H1 (cell line): Measurements from ENCODE around the gene SMU1. TPM values are rescaled to one million over a fixed set of nuclear protein-coding genes. Genes with fewer than 3 reads are reported as not detected.

Source experiments
- CTCF ChIA-PET: fragments of 300-600 bp; sonication (Branson Sonifier 250); formaldehyde crosslinking; loops from one replicate; lab custom pipeline; 2021; ENCODE audit not compliant: partially characterized antibody; lab: Charles Lee
- POLR2A ChIA-PET: fragments of 300-600 bp; sonication (Branson Sonifier 250); formaldehyde crosslinking; loops from one replicate; lab custom pipeline; 2021; ENCODE audit warnings: inconsistent platforms; ENCODE audit not compliant: partially characterized antibody; lab: Charles Lee
- DNase-seq, 2 experiments: peaks; one replicate each; pipeline versions ENCODE4 v3.0.0 to v3.0.0-alpha.2; 2010 to 2022; ENCODE audit warnings: low spot score in 2 of 2, low read depth in 1 of 2, mixed read lengths in 1 of 2
- FAIRE-seq: peaks from 2 replicates; lab custom pipeline; 2011; peaks lifted over from hg19 to GRCh38; lab: Jason Lieb, UNC
- H2AFZ ChIP-seq: 2 replicates; pipeline ENCODE4 v1.8.1; 2012; ENCODE audit warnings: low read length, inconsistent platforms
- H2AK5ac ChIP-seq: 2 replicates; pipeline ENCODE4 v1.6.1; 2013; ENCODE audit warnings: low read depth, low read length
- H2BK120ac ChIP-seq: replicated peaks from 2 replicates; pipeline ENCODE3; 2013; ENCODE audit warnings: low read depth, low read length, inconsistent platforms
- H2BK12ac ChIP-seq: 2 replicates; pipeline ENCODE4 v1.6.1; 2013; ENCODE audit warnings: low read depth, low read length
- H2BK15ac ChIP-seq: 2 replicates; pipeline ENCODE4 v1.6.1; 2013; ENCODE audit warnings: low read length
- H2BK20ac ChIP-seq: 2 replicates; pipeline ENCODE4 v1.6.1; 2013; ENCODE audit warnings: low read length
- H2BK5ac ChIP-seq: 2 replicates; pipeline ENCODE4 v1.6.1; 2013; ENCODE audit warnings: low read depth, low read length
- H3K14ac ChIP-seq: 2 replicates; pipeline ENCODE4 v1.6.1; 2013; ENCODE audit warnings: inconsistent platforms; ENCODE audit not compliant: insufficient read length
- H3K18ac ChIP-seq: 2 replicates; pipeline ENCODE4 v1.6.1; 2013; ENCODE audit warnings: low read length; ENCODE audit errors: extremely low read depth
- H3K23ac ChIP-seq: 2 replicates; pipeline ENCODE4 v1.6.1; 2013; ENCODE audit warnings: inconsistent platforms; ENCODE audit not compliant: insufficient read length
- H3K23me2 ChIP-seq: 2 replicates; pipeline ENCODE4 v1.6.1; 2013; ENCODE audit warnings: low read depth, low read length
- H3K27ac ChIP-seq: 2 replicates; pipeline ENCODE4 v1.6.1; 2011; ENCODE audit warnings: low read depth, low read length, inconsistent platforms
- H3K27me3 ChIP-seq, 4 experiments: replicated peaks in 1 of 4; 1 replicate in 1 of 4; 2 replicates in 3 of 4; pipeline versions ENCODE4 v1.6.1 to v1.8.1; 2011 to 2013; ENCODE audit warnings: low read length in 3 of 4, mild to moderate bottlenecking in 3 of 4, inconsistent platforms in 2 of 4, mixed read lengths in 2 of 4, moderate library complexity in 1 of 4; ENCODE audit not compliant: control insufficient read depth in 3 of 4, insufficient read depth in 3 of 4; ENCODE audit errors: extremely low read depth in 1 of 4
- H3K36me3 ChIP-seq, 4 experiments: 2 replicates each; pipeline versions ENCODE4 v1.6.1 to v1.8.1; 2011 to 2013; ENCODE audit warnings: mild to moderate bottlenecking in 4 of 4, low read length in 3 of 4, moderate library complexity in 2 of 4, control low read depth in 1 of 4, inconsistent platforms in 1 of 4; ENCODE audit not compliant: insufficient read depth in 4 of 4, control insufficient read depth in 2 of 4
- H3K4ac ChIP-seq: replicated peaks from 2 replicates; pipeline ENCODE3; 2013; ENCODE audit warnings: low read length, low read depth, mixed read lengths, inconsistent platforms; ENCODE audit not compliant: insufficient read length
- H3K4me1 ChIP-seq, 4 experiments: replicated peaks in 1 of 4; 1 replicate in 1 of 4; 2 replicates in 3 of 4; pipeline versions ENCODE4 v1.6.1 to v1.8.1; 2011 to 2013; ENCODE audit warnings: low read length in 3 of 4, inconsistent platforms in 2 of 4, mixed read lengths in 1 of 4; ENCODE audit not compliant: insufficient read depth in 4 of 4, control insufficient read depth in 3 of 4
- H3K4me2 ChIP-seq, 2 experiments: 2 replicates each; pipeline versions ENCODE4 v1.6.1 to v1.8.1; 2011 to 2013; ENCODE audit warnings: low read depth in 2 of 2, low read length in 2 of 2, control low read depth in 1 of 2, inconsistent platforms in 1 of 2, mild to moderate bottlenecking in 1 of 2; ENCODE audit not compliant: insufficient read depth in 1 of 2
- H3K4me3 ChIP-seq, 4 experiments: fragments of 200-600, 300-600 bp in 1 of 4; sonication (generic), shearing (Covaris generic), sonication (Bioruptor Twin) in 1 of 4; 2 replicates each; pipeline versions ENCODE4 v1.5.1 to v1.8.1; 2011 to 2016; ENCODE audit warnings: low read length in 4 of 4, low read depth in 3 of 4, control low read depth in 2 of 4, inconsistent platforms in 2 of 4, mild to moderate bottlenecking in 2 of 4, mixed read lengths in 1 of 4, moderate library complexity in 1 of 4; ENCODE audit not compliant: insufficient read depth in 2 of 4; ENCODE audit errors: extremely low read depth in 1 of 4
- H3K56ac ChIP-seq: replicated peaks from 2 replicates; pipeline ENCODE3; 2013; ENCODE audit warnings: low read depth, mild to moderate bottlenecking, mixed read lengths, low read length, inconsistent platforms; ENCODE audit not compliant: insufficient read length
- H3K79me1 ChIP-seq: 2 replicates; pipeline ENCODE4 v1.6.1; 2013; ENCODE audit warnings: low read depth, low read length, control low read depth
- H3K79me2 ChIP-seq, 2 experiments: 2 replicates each; pipeline versions ENCODE4 v1.6.1 to v1.8.1; 2012 to 2013; ENCODE audit warnings: low read length in 2 of 2, mild to moderate bottlenecking in 2 of 2, inconsistent platforms in 1 of 2; ENCODE audit not compliant: insufficient read depth in 2 of 2, control insufficient read depth in 1 of 2
- H3K9ac ChIP-seq, 4 experiments: replicated peaks in 1 of 4; 1 replicate in 1 of 4; 2 replicates in 3 of 4; pipeline versions ENCODE4 v1.6.1 to v1.8.1; 2011 to 2013; ENCODE audit warnings: low read depth in 3 of 4, low read length in 3 of 4, control low read depth in 2 of 4, mild to moderate bottlenecking in 2 of 4, moderate library complexity in 2 of 4, inconsistent platforms in 1 of 4; ENCODE audit errors: extremely low read depth in 1 of 4
- H3K9me3 ChIP-seq, 2 experiments: 2 replicates each; pipeline versions ENCODE4 v1.6.1 to v1.8.1; 2012 to 2013; ENCODE audit warnings: mild to moderate bottlenecking in 2 of 2, moderate library complexity in 2 of 2, control low read depth in 1 of 2, inconsistent platforms in 1 of 2, low read depth in 1 of 2, low read length in 1 of 2, mixed read lengths in 1 of 2; ENCODE audit not compliant: insufficient read depth in 2 of 2
- H4K20me1 ChIP-seq, 2 experiments: replicated peaks in 1 of 2; 2 replicates each; pipeline versions ENCODE3 to v1.8.1; 2011 to 2013; ENCODE audit warnings: inconsistent platforms in 2 of 2, low read length in 2 of 2, mild to moderate bottlenecking in 1 of 2; ENCODE audit not compliant: insufficient read depth in 2 of 2, control insufficient read depth in 1 of 2
- H4K5ac ChIP-seq: 2 replicates; pipeline ENCODE4 v1.6.1; 2013; ENCODE audit warnings: low read length, low read depth, mixed read lengths, inconsistent platforms; ENCODE audit not compliant: insufficient read length
- H4K8ac ChIP-seq: 2 replicates; pipeline ENCODE4 v1.8.0; 2013; ENCODE audit warnings: mild to moderate bottlenecking, moderate library complexity, low read length, inconsistent platforms; ENCODE audit not compliant: insufficient read depth; ENCODE audit errors: extremely low read depth
- H4K91ac ChIP-seq: replicated peaks from 2 replicates; pipeline ENCODE3; 2013; ENCODE audit warnings: low read length, mixed read lengths, inconsistent platforms; ENCODE audit not compliant: insufficient read length
- BACH1 ChIP-seq: IDR thresholded peaks from 2 replicates; pipeline ENCODE4 v1.6.1; 2012; ENCODE audit warnings: low read length, improper control_type of control experiment
- BCL11A ChIP-seq, 2 experiments: IDR thresholded peaks; one replicate each; pipeline ENCODE4 v1.6.1; 2011; ENCODE audit warnings: low read depth in 2 of 2, low read length in 2 of 2, mild to moderate bottlenecking in 2 of 2
- BRCA1 ChIP-seq: IDR thresholded peaks from 2 replicates; pipeline ENCODE4 v1.6.1; 2012; ENCODE audit warnings: low read depth, low read length, improper control_type of control experiment
- CBX8 ChIP-seq: fragments of 300-800, 300-1000 bp; sonication (generic); IDR thresholded peaks from 2 replicates; pipeline ENCODE4 v1.7.1; 2016; ENCODE audit warnings: low read depth, low read length, borderline replicate concordance
- EP300 ChIP-seq, 2 experiments: IDR thresholded peaks; 1 replicate in 1 of 2; 2 replicates in 1 of 2; pipeline ENCODE4 v1.6.1; 2011 to 2012; ENCODE audit warnings: low read depth in 2 of 2, low read length in 2 of 2, mild to moderate bottlenecking in 2 of 2, borderline replicate concordance in 1 of 2, inconsistent platforms in 1 of 2, moderate library complexity in 1 of 2
- EZH2 ChIP-seq: fragments of 200-600 bp; sonication (generic); IDR thresholded peaks from 2 replicates; pipeline ENCODE4 v1.7.1; 2012; ENCODE audit warnings: low read depth, mild to moderate bottlenecking, moderate library complexity, low read length, inconsistent platforms; ENCODE audit not compliant: severe bottlenecking
- HDAC2 ChIP-seq, 2 experiments: fragments of 300-600 bp in 1 of 2; sonication (generic) in 1 of 2; IDR thresholded peaks; 2 replicates each; pipeline ENCODE4 v1.6.1; 2011 to 2012; ENCODE audit warnings: low read depth in 2 of 2, low read length in 2 of 2, mild to moderate bottlenecking in 2 of 2, moderate library complexity in 2 of 2, borderline replicate concordance in 1 of 2, inconsistent platforms in 1 of 2
- KDM5A ChIP-seq: fragments of 200-600 bp; IDR thresholded peaks from 2 replicates; pipeline ENCODE4 v1.7.1; 2012; ENCODE audit warnings: mild to moderate bottlenecking, low read length, inconsistent platforms, mixed read lengths
- NANOG ChIP-seq: IDR thresholded peaks from 2 replicates; pipeline ENCODE4 v1.6.1; 2011; ENCODE audit warnings: low read length, low read depth, mild to moderate bottlenecking, inconsistent platforms; ENCODE audit not compliant: insufficient read depth, poor library complexity, severe bottlenecking
- POU5F1 ChIP-seq: IDR thresholded peaks from 2 replicates; pipeline ENCODE4 v1.6.1; 2011; ENCODE audit warnings: low read depth, mild to moderate bottlenecking, low read length, moderate library complexity
- RAD21 ChIP-seq, 2 experiments: IDR thresholded peaks in 1 of 2; conservative IDR thresholded peaks in 1 of 2; 2 replicates each; pipeline ENCODE4 v1.6.1; 2011; ENCODE audit warnings: low read depth in 2 of 2, low read length in 2 of 2, improper control_type of control experiment in 1 of 2, inconsistent platforms in 1 of 2, mild to moderate bottlenecking in 1 of 2, moderate library complexity in 1 of 2
- SIN3A ChIP-seq, 2 experiments: IDR thresholded peaks in 1 of 2; conservative IDR thresholded peaks in 1 of 2; 2 replicates each; pipeline ENCODE4 v1.6.1; 2011 to 2012; ENCODE audit warnings: low read length in 2 of 2, improper control_type of control experiment in 1 of 2, low read depth in 1 of 2, mild to moderate bottlenecking in 1 of 2
- SP2 ChIP-seq: IDR thresholded peaks from 2 replicates; pipeline ENCODE4 v1.6.1; 2012; ENCODE audit warnings: mild to moderate bottlenecking, low read length, inconsistent platforms
- WGBS, 2 experiments: shearing (Covaris generic) in 1 of 2; methylation state at CpG; one replicate each; pipeline versions ENCODE4 v1.1.6 to v1.1.7; 2013 to 2015; ENCODE audit warnings: low lambda C conversion rate in 2 of 2, mixed read lengths in 2 of 2, inconsistent platforms in 1 of 2, low coverage in 1 of 2, missing lambda C conversion rate in 1 of 2; ENCODE audit not compliant: insufficient replicate concordance in 2 of 2, insufficient coverage in 1 of 2, insufficient read length in 1 of 2; ENCODE audit errors: extremely low coverage in 1 of 2, missing lambda C conversion rate in 1 of 2; 5-methylcytosine and 5-hydroxymethylcytosine counted together
- polyA plus RNA-seq, 7 experiments: library from polyadenylated mRNA; depleted of rRNA in 3 of 7; stranded (reverse) in 5 of 7; unstranded in 2 of 7; fragments of >200 nt in 5 of 7; fragments of 200-250 nt in 2 of 7; gene quantifications; 1 replicate in 5 of 7; 2 replicates in 1 of 7; 4 replicates in 1 of 7; pipeline versions ENCODE4 v1.2.1 to v1.2.3, GENCODE V29; 2011 to 2013; ENCODE audit warnings: missing spikeins in 2 of 7, mixed read lengths in 2 of 7
- total RNA-seq: library from RNA; stranded (reverse); fragmentation: NEBNext Ultra II Directional; extraction: Animal tissue kit (Norgen Biotek cat#: 25700); gene quantifications from 2 replicates; pipeline ENCODE4 v1.2.1, GENCODE V29; 2021

SMU1 gene
- total and polyA plus RNA-seq, 2 of the 8 experiments (the other 6 are each of a cell fraction or from before 2014, with no cell fraction given), result 8.4 to 26.0 TPM

- Histone ChIP-seq H4K91ac (no peak overlapping the region), H3K56ac (no peak overlapping the region), H3K79me2 (no peaks in the 10 kb centered on the region), H3K14ac (no peak overlapping the region), H3K23ac (no peak overlapping the region), H3K27me3 (no peaks in the 10 kb centered on the region), H3K4me3 (no peak overlapping the region), H3K9ac (no peak overlapping the region), H4K20me1 (no peaks in the 10 kb centered on the region), H2BK5ac (no peak overlapping the region), H3K18ac (no peak overlapping the region), H4K5ac (no peak overlapping the region), H2BK12ac (no peak overlapping the region), H3K36me3 (no peaks in the 10 kb centered on the region), H2BK120ac (no peak overlapping the region), H2BK20ac (no peak overlapping the region), H2AK5ac (no peak overlapping the region), H2AFZ (no peak overlapping the region), H3K4ac (no peak overlapping the region), H4K8ac (no peak overlapping the region), H3K4me1 (no peaks in the 10 kb centered on the region), H3K4me2 (no peak overlapping the region), H2BK15ac (no peak overlapping the region), H3K9me3 (no peaks in the 10 kb centered on the region), H3K27ac (no peak overlapping the region), H3K79me1 (no peaks in the 10 kb centered on the region), H3K23me2 (no peaks in the 10 kb centered on the region)
- CTCF ChIA-PET, result no interaction called here
- no peak for FAIRE-seq
- 90% methylated on average over 3 of the region's 3 CpGs; no CpG with 5 or more reads in 1 of the 2 experiments for WGBS, 2 experiments
- TF ChIP-seq RAD21 (IDR thresholded peaks at IDR 0.05 in 1 of 2, conservative IDR thresholded peaks at IDR 0.05 in 1 of 2; ENCODE audit: low read depth in 2 of 2, low read length in 2 of 2) (no peak), HDAC2 (IDR thresholded peaks at IDR 0.05; ENCODE audit: borderline replicate concordance in 1 of 2, low read depth in 2 of 2, low read length in 2 of 2) (no peak), POU5F1 (no peak), EP300 (IDR thresholded peaks at IDR 0.05; ENCODE audit: borderline replicate concordance in 1 of 2, low read depth in 2 of 2, low read length in 2 of 2) (no peak), KDM5A (no peak), CBX8 (no peak), SP2 (no peak), BRCA1 (no peak), SIN3A (conservative IDR thresholded peaks at IDR 0.05 in 1 of 2, IDR thresholded peaks at IDR 0.05 in 1 of 2; ENCODE audit: low read depth in 1 of 2, low read length in 2 of 2) (no peak), NANOG (no peak), BCL11A (IDR thresholded peaks at IDR 0.05; ENCODE audit: low read depth in 2 of 2, low read length in 2 of 2) (no peak), BACH1 (no peak), EZH2 (no peak)
- POLR2A ChIA-PET, result no interaction called here
- DNase-seq, result no peak
These were observed 20.7 kb upstream of the SMU1 start for GRCh38 chr9:33097192-33097591.
